Adrenal gland (tissue), 12 donors: Measurements from ENCODE around the gene FAM118A. TPM values are rescaled to one million over a fixed set of nuclear protein-coding genes. Genes with fewer than 3 reads are reported as not detected.
A peak's percentile ranks its signal among the peaks of the same experiment; 100 is the strongest.
"Not testable (repeated sequence)": the region's sequence is repeated elsewhere in the genome, so short reads cannot be mapped to it uniquely, and the experiment has no call there.

ENCODE experiments used
- DNase-seq, 7 donors: peaks; one replicate each; pipeline ENCODE4 v3.0.0-alpha.2; 2019 to 2020
- H3K27ac ChIP-seq, 5 donors: fragments of 200-600 bp; sonication (generic) in 4 of 5; 1 replicate in 3 of 5; 2 replicates in 2 of 5; pipeline versions ENCODE4 v1.5.1 to v1.8.0; 2016 to 2020; ENCODE audit warnings: mild to moderate bottlenecking in 1 of 5
- H3K27me3 ChIP-seq: fragments of 200-600 bp; 2 replicates; pipeline ENCODE4 v1.8.0; 2021
- H3K36me3 ChIP-seq, 2 donors: fragments of 200-600 bp; replicated peaks in 1 of 2; 1 replicate in 1 of 2; 2 replicates in 1 of 2; pipeline versions ENCODE4 v1.5.1 to v1.8.0; 2018 to 2022
- H3K4me1 ChIP-seq, 2 donors: fragments of 200-600 bp; replicated peaks in 1 of 2; 1 replicate in 1 of 2; 2 replicates in 1 of 2; pipeline versions ENCODE4 v1.5.1 to v1.8.0; 2018 to 2021
- H3K4me3 ChIP-seq, 4 donors: fragments of 200-600 bp; sonication (generic) in 3 of 4; one replicate each; pipeline ENCODE4 v1.5.1; 2016 to 2018
- H3K9me3 ChIP-seq, 3 donors: fragments of 200-600 bp; sonication (generic) in 1 of 3; replicated peaks in 1 of 3; 1 replicate in 2 of 3; 2 replicates in 1 of 3; pipeline versions ENCODE4 v1.5.1 to v1.8.0; 2016 to 2021
- CTCF ChIP-seq, 6 experiments: fragments of 450-650 bp in 4 of 6; fragments of 200-600 bp in 2 of 6; sonication (generic) in 1 of 6; IDR thresholded peaks; 1 replicate in 5 of 6; 2 replicates in 1 of 6; pipeline versions ENCODE4 v1.5.1 to v1.8.0; 2016 to 2021; ENCODE audit warnings: antibody characterized with exemption in 6 of 6, mild to moderate bottlenecking in 2 of 6, moderate library complexity in 1 of 6
- POLR2A ChIP-seq, 2 donors: fragments of 450-650 bp; IDR thresholded peaks; one replicate each; pipeline ENCODE4 v1.6.1; 2017; ENCODE audit warnings: antibody characterized with exemption in 2 of 2, mild to moderate bottlenecking in 2 of 2, moderate library complexity in 1 of 2
- WGBS, 4 donors: extraction: QIAGEN DNeasy Blood & Tissue Kit in 2 of 4; methylation state at CpG; one replicate each; pipeline versions ENCODE4 v1.1.5 to v1.1.7; 2013 to 2017; 5-methylcytosine and 5-hydroxymethylcytosine counted together
- intact Hi-C, 2 donors: fragments of 100-400 bp; cut with DNase I; formaldehyde crosslinking; loops; one replicate each; pipeline versions ENCODE4 v1.14.1 to v1.15.0; 2022 to 2023
- polyA plus RNA-seq, 3 donors: library from polyadenylated mRNA; stranded (reverse); fragments of 200-250 nt in 2 of 3; fragments of 350-450 nt in 1 of 3; fragmentation: Illumina TruSeq in 1 of 3; extraction: RNeasy Lipid Tissue Mini Kit (QIAGEN cat#74804) in 1 of 3; gene quantifications; one replicate each; pipeline ENCODE4 v1.2.3, GENCODE V29; 2013 to 2014
- total RNA-seq, 9 donors: library from RNA; depleted of rRNA in 4 of 9; stranded (reverse); fragments of >200 nt in 4 of 9; fragments of 120-200 nt in 1 of 9; fragmentation: NEBNext Ultra II Directional in 1 of 9; extraction: Animal tissue kit (Norgen Biotek cat#: 25700) in 1 of 9; gene quantifications; one replicate each; pipeline versions ENCODE4 v1.1.0 to v1.2.4, GENCODE V29; 2013 to 2023
- donor health status: healthy with polysubstance abuse.
- donor health status: Bipolar disorder and iron deficiency.
- donor health status: DM: yes; HTN: yes; CAD: no.
- donor health status: DM: no; HTN: no; CAD: no.
- donor health status: DM: no; HTN: no; CAD: no.
- donor health status: DM: yes; HTN: yes; CAD: no.

The FAM118A gene
- total and polyA plus RNA-seq, 12 donors, result 6.8 to 101 (median 17.5) TPM

- H3K4me1 ChIP-seq, result peaks cover 0 to 9% of the 10 kb centered on the region in 2 donors
- 75 to 88% (median 85%) methylated on average over 6 to 7 of the region's 7 CpGs for WGBS, 4 donors
- H3K4me3 ChIP-seq, result no peak overlapping the region
- no peaks in the 10 kb centered on the region for H3K27me3 ChIP-seq
- TF ChIP-seq CTCF (IDR thresholded peaks at IDR 0.05), result no peak
- no peak for TF ChIP-seq POLR2A (IDR thresholded peaks at IDR 0.05)
- H3K9me3 ChIP-seq, result no peaks in the 10 kb centered on the region
- peaks cover 0 to 18% of the 10 kb centered on the region in 2 donors for H3K36me3 ChIP-seq
- DNase-seq, result no peak
- no peak overlapping the region for H3K27ac ChIP-seq
- intact Hi-C loops, result no loop called here
Measured at GRCh38 chr22:45323695-45324094, 14.0 kb downstream of the FAM118A start.

GRCh38 chr22:45324311-45324711 lies 14.6 kb downstream of the FAM118A start:
- no peak for DNase-seq
- no peak for TF ChIP-seq POLR2A (IDR thresholded peaks at IDR 0.05)
- TF ChIP-seq CTCF (IDR thresholded peaks at IDR 0.05), result no peak
- Histone ChIP-seq H3K4me3 (no peak overlapping the region), H3K36me3 (peaks cover 0 to 18% of the 10 kb centered on the region in 2 donors), H3K9me3 (no peaks in the 10 kb centered on the region), H3K4me1 (peaks cover 0 to 3% of the 10 kb centered on the region in 2 donors), H3K27me3 (no peaks in the 10 kb centered on the region), H3K27ac (no peak overlapping the region)
- intact Hi-C loops, result no loop called here
- WGBS, 4 donors, result 94 to 100% (median 97%) methylated on average over 11 to 12 of the region's 12 CpGs

- H3K27ac ChIP-seq, intact Hi-C loops, H3K4me1 ChIP-seq, H3K27me3 ChIP-seq, DNase-seq, H3K9me3 ChIP-seq, H3K4me3 ChIP-seq: not testable (repeated sequence)
- H3K36me3 ChIP-seq, result peaks cover 0 to 19% of the 10 kb centered on the region in 2 donors
- 85 to 100% (median 96%) methylated on average over 3 to 7 of the region's 8 CpGs for WGBS, 4 donors
Measured at GRCh38 chr22:45328261-45328660, 18.5 kb downstream of the FAM118A start.

- Histone ChIP-seq H3K4me3 (no peak overlapping the region), H3K27ac (peak overlapping the region in 1 of 5 donors; percentile 0), H3K9me3 (no peaks in the 10 kb centered on the region), H3K4me1 (no peaks in the 10 kb centered on the region), H3K27me3 (no peaks in the 10 kb centered on the region), H3K36me3 (peaks cover 0 to 15% of the 10 kb centered on the region in 2 donors)
- 69 to 77% (median 75%) methylated on average over 8 of the region's 8 CpGs for WGBS, 4 donors
- intact Hi-C loops, result no loop called here
- no peak for TF ChIP-seq CTCF (IDR thresholded peaks at IDR 0.05)
- no peak for TF ChIP-seq POLR2A (IDR thresholded peaks at IDR 0.05)
- DNase-seq, result peak in 2 of 7 donors; percentile 43 to 82
Measured at GRCh38 chr22:45328822-45329529, 19.2 kb downstream of the FAM118A start.

- peak in 2 of 7 donors; percentile 42 to 92 for DNase-seq
- TF ChIP-seq CTCF (IDR thresholded peaks at IDR 0.05), result no peak
- no peak for TF ChIP-seq POLR2A (IDR thresholded peaks at IDR 0.05)
- H3K27ac ChIP-seq, result peak overlapping the region in 1 of 5 donors; percentile 0
- 90 to 93% (median 91%) methylated on average over 8 to 12 of the region's 12 CpGs for WGBS, 4 donors
- H3K36me3 ChIP-seq, result peaks cover 0 to 14% of the 10 kb centered on the region in 2 donors
- intact Hi-C loops, result no loop called here
- H3K4me1 ChIP-seq, result peaks cover 0 to 2% of the 10 kb centered on the region in 2 donors
- H3K27me3 ChIP-seq, result no peaks in the 10 kb centered on the region
- H3K9me3 ChIP-seq, result no peaks in the 10 kb centered on the region
- no peak overlapping the region for H3K4me3 ChIP-seq
Measured at GRCh38 chr22:45329530-45329936, 19.8 kb downstream of the FAM118A start.
